Stimulated activated CD8-positive, alpha-beta memory T cell treated with anti-CD3 and anti-CD28 coated beads, Interleukin-7, amount 100 ng/mL, for 24 hours (primary cell): ENCODE results near the gene EFEMP2.
"Not testable (repeated sequence)": the region's sequence is repeated elsewhere in the genome, so short reads cannot be mapped to it uniquely, and the experiment has no call there.

Experiments
- DNase-seq: peaks from one replicate; pipeline ENCODE4 v3.0.0-alpha.2; 2020; ENCODE audit warnings: low read depth

Gene EFEMP2

DNA sequence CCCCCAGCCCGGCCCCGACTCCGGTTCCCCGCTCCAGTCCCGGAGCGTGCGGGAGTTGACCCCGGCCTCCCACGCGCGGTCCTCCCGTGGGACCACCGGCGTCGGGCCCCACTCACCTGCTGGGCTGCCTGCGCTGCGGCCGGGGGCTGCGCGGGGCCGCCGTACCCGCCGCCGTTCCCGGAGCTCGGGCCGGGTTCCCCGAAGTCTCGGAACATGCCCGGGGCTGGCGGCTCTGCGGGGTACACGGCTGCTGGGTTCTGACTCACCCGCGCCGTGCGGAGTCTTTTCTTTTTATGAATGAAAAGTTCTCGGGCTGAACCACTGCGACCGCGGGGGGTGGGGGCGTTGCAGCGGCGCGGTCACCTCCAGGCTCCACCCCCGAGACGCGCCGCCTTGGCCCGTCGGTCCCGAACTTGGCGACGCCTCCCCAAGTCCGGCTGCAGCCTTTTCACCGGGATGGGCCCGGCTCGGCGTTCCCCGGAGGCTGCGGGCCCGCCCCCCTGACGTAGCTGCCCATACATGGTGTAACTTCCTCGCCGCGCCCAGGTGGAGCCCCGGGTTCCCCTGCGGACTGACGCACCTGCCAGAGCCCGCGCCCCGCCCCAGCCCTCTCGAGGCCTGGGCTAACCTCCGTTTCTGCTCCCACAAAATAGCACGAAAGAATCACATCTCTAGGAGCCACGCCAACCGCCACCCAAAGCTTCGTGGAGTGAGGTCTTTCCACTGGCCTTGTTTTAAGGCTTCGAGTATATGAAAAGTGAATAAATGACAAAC, 27.7 kb upstream of the EFEMP2 start, which contains the start of gene FOSL1:
TSS of gene FOSL1 (minus strand) at position 264 of the 774 bp plus-strand sequence. CDS start at position 215, 49 bp downstream.
- peak; percentile 89 for DNase-seq

DNA sequence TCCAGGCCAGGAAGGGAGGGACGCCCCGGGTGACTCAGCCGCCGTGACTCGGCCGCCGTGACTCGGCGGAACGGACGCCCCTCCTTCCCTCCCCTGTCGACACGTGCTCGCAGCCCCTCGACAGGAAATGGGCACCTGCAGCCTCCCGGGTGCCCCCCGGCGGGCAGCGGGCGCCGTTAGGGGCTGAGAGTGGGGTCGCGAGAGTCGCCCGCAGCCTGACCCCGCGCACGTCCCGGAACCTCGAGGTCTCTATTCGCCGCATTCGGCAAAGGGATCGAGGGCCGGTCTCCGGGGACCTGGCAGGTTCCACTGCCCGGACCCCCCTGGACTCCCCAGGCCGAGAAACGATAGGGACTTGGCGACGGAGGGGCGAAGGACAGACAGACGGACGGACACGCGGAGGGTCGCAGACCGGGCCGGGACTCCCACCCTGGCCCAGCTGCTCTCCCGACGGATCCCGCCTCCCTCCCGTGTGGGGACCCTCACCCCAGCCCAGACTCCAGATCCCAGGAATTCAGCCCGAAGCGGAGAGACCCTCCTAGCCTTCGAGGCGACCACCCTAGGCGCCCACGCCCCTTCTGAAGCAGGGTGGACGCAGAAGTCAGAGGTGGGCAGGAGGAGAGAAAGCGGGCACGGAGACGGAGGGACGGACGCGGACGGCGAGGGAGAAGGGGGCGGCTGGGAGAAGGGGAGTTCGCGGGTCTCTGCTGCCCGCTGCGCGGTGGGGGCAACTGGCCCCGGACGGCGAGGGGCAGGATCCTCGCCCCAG, 26.9 kb upstream of the EFEMP2 start:
- DNase-seq, result peak; percentile 58

DNA sequence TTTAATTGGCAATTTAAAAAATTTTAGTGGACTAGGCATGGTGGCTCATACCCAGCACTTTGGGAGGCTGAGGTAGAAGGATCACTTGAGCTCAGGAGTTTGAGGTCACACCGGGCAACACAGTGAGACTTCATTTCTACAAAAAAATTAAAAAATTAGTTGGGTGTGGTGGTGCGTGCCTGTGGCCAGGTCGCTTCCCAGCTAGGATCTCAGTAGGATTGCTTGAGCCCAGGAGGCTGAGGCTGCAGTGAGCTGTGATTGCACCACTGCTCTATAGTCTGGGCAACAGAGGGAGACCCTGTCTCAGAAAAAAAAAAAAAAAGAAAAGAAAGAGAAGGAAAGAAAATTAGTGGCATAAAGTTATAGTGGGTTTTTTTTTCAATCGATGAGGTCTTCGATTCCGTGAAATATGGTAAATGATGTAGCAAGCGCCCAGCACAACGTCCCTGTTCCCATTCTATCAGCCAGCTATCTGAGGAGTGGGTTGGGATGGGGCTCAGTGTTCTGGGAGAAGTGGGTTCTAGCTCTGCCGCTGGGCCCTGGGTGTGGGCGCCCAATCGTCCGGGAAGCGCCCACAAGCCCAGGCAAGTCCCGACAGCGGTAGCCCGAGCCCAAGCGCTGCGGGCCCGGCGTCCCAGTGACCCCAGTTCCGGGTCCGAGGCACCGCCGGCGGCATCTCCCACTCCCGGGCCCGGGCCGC, 26.2 kb upstream of the EFEMP2 start:
- no peak for DNase-seq

DNA sequence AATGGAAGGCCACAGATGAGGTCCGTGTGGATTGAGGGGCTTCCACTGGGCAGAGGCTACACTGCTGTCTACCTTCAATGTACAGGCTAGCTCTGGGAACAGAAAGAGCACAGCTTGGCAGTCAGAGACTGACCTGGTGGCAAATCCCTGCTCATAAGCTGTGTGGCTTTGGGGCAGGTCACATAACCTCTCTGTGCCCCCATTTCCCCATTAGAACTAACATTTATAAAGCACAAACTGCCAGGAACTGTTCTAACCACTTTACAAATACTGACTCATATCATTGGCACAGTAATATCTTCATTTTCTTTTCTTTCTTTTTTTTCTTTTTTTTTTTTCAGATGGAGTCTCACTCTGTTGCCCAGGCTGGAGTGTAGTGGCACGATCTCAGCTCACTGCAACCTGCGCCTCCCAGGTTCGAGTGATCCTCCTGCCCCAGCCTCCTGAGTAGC, 24.4 kb upstream of the EFEMP2 start:
- no peak for DNase-seq

DNA sequence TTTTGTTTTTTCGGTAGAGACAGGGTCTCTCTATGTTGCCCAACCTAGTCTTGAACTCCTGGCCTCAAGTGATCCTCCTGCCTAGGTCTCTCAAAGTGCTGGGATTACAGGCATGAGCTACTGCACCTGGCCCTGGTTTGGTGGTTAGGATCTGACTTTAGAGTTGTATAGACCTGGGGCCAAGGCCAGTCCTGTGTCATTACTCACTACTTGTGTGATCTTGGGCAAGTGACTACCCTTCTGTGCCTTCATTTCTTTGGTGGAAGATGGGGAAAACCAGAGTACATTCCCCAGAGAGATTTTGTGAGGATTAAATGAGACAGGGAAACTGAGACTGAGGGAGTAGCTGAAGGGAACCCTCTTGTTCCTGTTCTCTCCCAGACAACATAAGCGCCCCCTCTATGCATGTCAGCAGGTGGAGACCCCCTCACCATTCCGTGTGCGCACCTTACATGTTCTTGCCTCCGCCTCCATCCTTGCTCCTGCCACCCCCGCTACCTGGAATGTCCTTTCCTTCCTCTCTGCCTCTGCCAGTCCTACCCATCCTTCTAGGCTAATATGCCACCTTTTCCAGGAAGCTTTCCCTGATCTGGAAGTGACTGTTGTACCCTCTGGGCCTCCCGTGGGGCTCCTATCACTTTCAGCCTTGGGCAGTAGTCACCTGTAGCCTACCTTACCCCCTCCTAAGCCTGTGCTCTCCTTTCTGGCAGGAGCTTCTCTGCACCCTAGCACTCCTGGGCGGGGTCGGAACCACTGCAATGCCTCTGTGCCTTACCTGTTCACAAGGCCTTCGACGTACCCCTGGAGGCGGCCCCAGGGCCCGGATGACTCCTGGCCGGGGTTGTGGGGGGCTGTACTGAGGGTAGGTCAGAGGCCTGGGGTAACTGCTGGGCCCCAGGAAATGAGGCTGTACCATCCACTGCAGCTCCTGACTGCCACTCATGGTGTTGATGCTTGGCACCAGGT, 23.7 kb upstream of the EFEMP2 start:
- no peak for DNase-seq

DNA sequence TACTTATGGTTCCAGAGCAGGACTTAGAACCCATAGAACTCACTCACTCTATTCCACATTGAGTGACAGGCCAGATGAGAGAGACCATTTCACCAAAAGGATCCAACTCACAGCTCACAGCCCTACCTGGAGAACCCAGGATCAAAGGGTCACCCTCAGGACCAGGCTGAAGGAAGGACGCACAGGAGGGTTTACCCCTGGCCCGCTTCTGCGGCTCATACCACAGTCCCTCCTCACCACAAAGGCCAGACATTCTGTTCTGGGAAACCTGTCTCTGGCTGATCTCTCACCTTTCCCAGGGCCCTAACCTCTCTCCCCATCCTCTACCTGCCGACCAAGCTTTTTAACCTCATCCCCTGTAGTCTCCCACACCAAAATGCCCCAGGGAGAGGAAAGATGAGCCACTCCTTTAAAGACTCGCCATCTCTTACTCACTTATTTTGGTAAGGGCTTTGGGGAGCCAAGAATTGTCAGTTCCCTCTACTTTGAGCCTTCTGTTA, 22.9 kb upstream of the EFEMP2 start:
- DNase-seq, result no peak

DNA sequence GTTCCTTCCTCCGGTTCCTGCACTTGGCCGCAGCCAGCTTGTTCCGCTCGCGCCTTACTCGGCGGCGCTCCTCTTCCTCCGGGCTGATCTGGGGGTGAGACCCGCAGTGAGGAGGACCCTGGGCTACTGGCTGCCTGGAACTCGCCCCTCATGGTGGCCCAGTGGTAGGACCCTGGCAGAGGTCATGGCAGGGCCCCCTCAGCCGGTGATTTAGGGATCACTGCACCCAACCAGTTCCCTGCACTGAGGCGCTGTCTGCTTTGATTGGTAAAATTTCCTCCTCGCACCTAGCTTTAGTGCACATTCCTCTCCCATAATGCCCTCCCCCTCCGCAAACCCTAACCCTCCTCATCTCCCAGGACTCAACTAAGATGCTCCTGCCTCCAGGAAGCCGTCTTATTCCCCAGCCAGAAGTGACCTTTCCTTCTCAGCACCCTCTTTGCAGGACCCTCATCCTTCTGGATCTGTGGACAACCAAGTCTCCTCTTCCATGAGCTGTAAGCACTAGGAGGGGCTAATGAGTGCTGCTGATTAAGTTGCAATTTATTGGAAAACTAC, 21.5 kb upstream of the EFEMP2 start:
- DNase-seq, result no peak

DNA sequence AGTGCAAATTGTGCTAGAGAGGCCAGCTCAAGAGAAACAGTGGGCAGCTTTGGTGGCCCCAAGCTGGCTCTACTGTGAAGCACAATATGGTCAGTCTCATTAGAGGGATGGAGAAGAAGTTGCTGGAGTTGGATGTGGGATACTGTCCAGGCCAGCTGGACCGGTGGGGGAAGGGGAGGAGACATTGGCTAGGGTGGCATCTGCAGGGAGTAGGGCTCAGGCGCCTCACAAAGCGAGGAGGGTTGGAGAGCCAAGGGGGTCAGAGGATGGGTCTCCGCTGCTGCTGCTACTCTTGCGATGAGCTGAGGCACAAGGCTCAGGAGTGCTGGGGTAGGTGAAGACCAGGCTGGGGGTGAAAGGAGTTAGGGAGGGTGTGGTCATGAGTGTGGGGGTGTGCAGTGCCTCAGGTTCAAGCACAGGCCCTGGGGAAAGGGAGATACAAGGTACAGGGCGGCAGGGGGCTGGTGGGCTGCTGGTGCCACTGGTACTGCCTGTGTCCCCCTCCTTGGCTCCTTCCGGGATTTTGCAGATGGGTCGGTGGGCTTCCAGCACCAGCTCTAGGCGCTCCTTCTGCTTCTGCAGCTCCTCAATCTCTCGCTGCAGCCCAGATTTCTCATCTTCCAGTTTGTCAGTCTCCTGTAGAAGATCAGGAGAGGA, 20.2 kb upstream of the EFEMP2 start:
- no peak for DNase-seq

DNA sequence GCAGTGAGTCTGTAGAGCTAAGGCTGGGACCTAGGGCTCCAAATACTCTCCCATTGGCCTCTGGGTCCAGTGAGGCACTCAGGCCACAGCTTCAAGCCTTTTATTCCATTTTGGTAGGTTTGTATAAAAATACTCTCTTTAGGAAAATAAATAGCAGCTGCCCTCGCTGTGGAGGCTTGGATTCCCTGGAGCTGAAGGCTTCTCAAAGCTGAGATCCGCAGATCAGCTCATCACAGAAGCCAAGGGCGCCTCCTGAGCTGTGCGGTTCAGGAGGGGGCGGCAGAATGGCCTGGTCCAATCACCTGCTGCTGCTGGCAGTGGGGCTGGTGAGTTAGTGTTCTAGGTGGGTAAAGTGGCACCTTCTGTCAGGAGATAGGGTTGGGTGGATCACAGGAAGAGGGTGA, 19.5 kb upstream of the EFEMP2 start:
- not testable (repeated sequence) for DNase-seq

DNA sequence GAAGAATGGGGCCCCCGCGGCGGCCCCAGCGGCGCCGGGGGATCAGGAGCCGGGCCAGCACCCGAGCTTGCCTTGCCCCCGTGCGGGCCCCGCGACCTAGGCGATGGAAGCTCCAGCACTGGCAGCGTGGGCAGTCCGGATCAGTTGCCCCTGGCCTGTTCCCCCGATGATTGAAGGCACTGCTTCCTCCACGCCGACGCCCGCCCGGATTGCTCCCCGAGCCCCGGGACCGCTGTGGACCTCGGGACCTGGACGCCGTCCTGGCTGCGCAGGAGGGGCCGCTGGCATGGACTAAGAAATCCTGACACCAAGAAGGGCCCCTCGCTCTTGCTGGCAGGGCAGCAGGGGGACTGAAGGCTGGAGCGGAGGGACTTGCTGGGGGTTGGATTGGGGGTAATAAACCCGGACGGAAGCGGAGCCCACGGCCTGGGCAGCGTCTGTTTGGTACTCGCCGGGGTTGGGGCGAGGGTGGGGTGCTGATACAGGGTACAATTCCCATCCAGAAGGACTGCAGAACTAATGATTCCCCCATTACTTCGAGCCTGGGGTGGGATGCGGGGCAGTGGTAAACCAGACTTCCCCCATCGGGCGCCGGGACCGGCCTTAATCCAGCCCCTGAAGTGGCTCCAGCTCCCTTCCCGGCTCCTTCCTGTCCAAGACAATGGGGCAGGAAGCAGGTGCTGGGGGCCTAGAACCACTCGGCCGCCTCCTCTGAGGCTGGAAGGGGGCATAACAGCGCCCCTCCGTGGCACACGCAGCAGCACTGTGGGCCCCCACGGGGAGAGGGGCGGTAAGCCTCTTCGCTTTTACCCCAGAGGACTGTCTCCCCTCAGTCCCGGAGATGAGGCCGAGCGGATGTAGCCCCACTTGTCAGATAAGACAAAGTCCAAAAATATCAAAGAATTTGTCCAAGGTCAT, 18.9 kb upstream of the EFEMP2 start:
- no peak for DNase-seq

DNA sequence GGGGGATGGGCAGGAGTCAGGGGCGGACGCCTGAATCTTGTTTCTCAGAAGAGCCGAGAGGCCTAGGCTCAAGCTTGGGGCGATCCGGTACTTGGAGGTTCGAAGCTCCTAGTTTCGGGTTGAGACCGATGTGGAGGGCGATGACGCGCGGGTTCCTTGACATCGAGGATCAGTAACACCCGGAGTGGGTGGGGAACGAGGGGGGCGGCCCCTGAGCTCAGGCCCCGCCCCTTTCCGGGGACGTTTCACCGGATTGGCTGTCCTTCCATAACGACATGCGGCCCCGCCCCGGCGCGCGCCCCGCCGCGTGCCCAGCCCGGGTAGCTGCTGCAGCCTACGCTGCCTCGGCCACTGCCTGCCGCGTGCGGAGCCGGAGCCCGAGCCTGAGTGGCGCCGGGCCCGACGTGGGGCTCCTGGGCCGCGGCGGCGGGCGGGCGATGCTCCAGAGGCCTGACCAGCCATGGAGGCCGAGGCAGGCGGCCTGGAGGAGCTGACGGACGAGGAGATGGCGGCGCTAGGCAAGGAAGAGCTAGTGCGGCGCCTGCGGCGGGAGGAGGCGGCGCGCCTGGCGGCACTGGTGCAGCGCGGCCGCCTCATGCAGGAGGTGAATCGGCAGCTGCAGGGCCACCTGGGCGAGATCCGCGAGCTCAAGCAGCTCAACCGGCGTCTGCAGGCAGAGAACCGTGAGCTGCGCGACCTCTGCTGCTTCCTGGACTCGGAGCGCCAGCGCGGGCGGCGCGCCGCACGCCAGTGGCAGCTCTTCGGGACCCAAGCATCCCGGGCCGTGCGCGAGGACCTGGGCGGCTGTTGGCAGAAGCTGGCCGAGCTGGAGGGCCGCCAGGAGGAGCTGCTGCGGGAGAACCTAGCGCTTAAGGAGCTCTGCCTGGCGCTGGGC, 18.0 kb upstream of the EFEMP2 start, which contains the start of gene CCDC85B:
TSS of gene CCDC85B (plus strand) at position 350 of the 895 bp plus-strand sequence. CDS start at position 461, 111 bp downstream.
- peak; percentile 97 for DNase-seq

DNA sequence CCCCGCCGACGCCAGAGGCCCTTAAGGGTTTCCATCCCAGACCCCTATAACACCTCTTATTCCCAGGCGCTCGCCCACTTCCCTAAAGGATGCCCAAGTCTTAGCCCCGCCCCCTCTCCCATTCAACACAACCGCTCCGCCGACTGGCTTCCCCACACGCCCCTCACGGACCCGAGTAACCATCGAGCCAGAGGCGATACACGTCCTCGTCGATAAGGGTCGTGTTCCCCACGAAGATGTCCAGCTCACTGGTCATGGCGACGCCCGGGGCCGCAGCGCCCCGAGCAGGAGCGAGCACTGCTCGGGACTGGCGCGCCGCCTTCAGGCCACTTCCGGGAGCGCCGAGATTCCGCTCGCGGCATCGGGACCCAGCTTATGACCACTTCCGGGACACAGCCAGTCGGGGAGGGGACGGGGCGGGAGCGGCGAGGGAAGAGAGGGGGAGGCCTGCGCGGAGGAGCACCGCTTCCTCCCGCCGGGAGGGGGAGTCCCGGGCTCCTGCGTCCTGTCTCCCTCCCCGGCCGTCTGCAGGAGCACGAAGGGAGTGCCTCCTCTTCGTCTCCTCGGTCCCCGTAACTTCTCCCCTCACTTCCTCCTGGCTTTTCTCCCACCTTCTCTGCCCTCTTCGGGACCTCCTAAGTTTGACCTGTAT, 15.7 kb upstream of the EFEMP2 start, which contains the start of gene FIBP:
TSS of gene FIBP (minus strand) at position 309 of the 652 bp plus-strand sequence. CDS start at position 256, 53 bp downstream.
- DNase-seq, result peak; percentile 90

DNA sequence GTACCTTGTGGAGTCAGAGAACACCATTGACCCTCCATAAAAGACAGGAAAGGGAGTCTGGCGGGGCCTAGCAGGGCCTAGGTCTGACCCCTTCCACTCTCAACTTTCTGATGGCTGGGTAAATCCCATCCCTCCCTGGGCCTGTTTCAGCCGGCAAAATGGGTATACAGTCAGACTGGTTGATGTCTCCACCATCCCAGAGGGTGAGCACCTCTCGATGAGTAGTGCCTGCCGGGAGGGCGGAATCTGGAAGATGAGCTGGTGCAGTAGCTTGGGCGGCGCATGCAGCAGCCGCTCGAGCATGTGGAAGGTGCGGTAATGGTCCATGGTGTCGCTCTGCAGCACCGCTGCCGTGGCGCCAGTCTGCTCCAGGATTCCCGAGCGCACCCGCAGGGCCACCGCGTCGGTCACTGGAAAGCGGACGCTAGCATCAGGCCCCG, 15.1 kb upstream of the EFEMP2 start:
- no peak for DNase-seq

DNA sequence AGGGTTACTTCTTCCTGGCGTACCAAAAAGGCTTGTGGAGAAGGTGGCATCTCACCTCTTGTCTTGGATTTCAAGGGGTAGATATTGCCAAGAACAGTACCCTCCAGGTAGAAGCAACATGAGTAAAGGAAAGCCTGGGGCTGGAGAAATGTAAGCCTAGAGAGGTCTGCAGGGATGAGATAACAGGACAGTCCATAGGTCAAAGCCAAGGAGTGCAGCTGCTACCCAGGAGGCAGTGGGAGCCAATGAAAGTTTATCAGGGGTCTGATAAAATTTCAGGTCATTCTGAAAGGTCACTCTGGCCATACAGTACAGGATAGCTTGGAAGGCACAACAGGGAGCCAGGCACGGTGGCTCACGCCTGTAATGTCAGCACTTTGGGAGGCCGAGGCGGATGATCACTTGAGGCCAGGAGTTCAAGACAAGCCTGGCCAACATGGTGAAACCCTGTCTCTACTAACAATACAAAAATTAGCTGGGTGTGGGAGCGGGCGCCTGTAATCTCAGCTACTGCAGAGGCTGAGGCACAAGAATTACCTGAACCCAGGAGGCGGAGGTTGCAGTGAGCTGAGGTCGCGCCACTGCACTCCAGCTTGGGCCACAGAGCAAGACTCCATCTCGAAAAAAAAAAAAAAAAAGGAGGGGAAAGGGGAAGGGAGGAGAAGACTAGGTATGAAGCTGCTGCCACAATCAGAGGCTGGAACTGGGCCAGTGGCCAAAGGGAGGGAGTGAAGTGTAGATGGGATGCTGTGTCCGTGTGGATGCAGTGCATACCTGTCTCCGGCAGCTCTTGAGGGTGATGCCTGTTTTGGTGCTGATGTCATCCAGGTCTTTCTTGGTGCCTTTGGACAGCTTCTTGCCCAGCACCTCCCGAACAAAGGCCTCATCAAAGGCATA, 14.5 kb upstream of the EFEMP2 start:
- DNase-seq, result no peak

DNA sequence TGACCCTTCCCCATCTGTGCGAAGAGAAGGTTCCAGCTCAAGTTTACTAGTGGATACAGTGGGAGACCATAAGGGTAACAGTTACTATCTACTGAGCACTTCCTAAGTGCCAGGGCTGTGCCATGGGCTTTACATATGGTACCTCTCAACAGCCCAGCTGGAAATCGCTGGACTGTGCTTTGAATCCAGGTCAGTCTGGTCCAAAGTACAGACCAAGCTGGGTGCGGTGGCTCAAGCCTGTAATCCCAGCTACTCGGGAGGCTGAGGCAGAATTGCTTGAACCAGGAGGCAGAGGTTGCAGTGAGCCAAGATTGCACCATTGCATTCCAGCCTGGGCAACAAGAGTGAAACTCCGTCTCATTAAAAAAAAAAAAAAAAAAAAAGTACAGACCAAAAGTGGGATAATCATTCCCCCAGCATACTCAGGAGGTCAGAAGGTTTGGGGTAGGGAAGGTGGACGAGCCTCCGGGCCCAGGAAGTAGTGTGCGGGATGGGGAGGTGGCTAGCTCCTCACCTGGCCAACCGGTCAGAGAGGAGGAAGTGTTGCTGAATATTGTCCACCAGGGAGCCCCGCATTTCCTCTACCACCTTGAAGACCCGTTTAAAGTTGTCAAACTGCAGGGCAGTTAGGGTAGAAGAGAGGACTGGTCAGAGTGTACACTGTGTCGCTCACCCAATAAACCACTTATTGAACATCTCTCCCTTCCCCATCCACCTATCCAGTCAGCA, 13.4 kb upstream of the EFEMP2 start:
- DNase-seq, result no peak

DNA sequence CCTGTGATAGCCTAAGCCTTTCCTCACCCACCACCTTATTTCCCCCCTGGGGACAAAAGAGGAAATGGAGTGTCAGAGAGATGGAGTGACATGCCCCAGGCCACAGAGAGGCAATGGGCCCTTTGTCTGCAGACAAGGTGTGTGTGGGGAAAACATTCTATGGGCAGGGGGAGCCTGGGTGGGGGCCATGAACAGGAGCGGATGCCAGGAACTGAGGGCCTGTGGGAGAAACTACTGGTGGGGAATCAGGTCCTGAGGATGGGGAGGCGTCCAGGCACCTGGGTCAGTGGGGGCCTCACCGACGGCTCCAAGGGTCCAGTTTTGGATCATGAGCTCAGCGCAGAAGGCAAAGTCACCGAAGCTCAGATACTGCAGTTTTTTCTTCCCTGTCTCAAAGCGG, 12.6 kb upstream of the EFEMP2 start:
- DNase-seq, result no peak
